ENCODE measurements around the gene CCDC178. TPM values are rescaled to one million over a fixed set of nuclear protein-coding genes. Genes with fewer than 3 reads are reported as not detected.
"Not testable (repeated sequence)": the region's sequence is repeated elsewhere in the genome, so short reads cannot be mapped to it uniquely, and the experiment has no call there.

CCDC178 gene, protein sequence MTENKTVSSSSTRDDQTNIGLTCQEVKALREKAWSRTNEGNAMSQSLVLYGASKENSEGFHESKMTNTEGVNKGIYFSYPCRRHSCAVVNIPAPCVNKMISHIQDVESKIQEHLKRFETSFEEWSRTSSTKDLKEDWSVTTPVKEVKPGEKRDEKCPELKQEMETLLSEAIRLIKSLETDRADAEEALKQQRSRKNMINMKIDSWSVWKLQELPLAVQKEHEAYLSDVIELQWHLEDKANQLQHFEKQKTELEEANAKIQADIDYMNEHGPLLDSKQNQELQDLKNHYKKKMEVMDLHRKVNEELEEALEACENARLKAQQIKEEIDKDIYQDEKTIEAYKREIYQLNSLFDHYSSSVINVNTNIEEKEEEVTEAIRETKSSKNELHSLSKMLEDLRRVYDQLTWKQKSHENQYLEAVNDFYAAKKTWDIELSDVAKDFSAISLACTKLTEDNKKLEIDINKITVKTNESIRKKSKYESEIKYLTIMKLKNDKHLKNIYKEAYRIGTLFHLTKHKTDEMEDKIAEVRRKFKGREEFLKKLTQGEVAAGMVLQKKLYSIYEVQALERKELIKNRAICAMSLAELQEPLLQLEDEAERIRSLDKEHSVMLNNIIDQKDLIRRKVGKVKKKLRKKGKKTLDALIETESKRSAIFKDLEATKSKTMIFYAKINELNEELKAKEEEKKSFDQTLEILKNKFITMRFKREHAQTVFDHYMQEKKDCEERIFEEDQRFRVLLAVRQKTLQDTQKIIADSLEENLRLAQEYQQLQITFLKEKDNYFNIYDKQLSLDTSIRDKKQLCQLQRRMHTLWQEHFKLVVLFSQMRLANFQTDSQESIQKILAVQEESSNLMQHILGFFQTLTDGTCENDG
- polyA plus RNA-seq = 10 to 100 TPM in 1 of 3 donors, 1 to 10 TPM in 1, under 1 TPM in 1; 0.48 to 12.9 (median 6.1) TPM

DNA sequence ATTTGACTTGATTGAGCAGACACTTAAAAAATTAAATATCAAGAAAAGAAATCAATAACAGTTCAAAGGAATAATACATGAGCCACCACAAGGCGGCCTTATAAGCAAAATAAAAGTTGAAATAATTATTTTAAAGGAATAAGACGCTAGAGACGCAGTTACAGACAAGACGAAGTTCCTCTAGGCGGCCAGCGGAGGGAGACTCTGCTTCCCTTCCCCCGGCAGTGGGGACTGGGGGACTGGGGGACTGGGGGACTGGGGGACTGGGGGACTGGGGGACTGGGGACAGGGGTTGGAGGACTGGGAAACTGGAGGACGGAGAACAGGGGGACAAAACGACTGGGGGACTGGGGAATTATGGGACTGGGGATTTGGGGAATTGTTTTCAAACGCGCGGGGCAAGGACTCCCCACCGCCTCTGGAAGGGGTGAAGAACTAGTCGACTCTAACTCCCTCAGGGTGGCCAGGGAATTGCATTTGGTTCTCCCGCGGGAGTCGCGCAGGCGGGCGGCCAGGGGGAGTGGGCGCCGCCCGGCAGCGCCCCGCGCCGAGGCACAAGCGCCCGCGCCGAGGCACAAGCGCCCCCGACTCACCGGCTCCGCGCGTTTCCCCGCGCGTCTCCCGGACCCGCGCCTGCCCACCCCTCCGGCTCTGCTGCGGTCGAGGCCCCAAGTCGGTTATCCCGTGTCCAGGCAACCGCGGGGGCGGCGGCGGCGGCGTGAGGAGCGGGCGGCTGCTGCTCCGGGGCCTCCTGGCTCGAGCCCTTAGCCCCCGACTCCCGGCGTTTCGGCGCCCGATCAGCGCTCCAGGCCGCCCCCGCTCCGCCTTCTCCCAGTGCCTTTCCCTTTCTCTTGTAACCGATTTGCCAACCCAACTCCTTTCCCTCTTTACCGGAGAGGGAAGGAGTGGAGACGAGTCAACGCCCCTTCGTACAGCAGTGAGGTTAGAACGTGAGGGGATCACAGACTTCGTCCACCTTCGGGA lies at the start of gene CCDC178:
Gene CCDC178 (minus strand): TSS at position 662 of the 984 bp plus-strand sequence. CDS start 28,633 bp downstream, outside the sequence.
- no peak within 1 kb of the TSS for H3K27ac ChIP-seq (ENCODE audit: low read depth, low read length)
- WGBS, 3 donors = 1 to 3% (median 2%) methylated on average over 74 to 77 of the region's 77 CpGs

DNA sequence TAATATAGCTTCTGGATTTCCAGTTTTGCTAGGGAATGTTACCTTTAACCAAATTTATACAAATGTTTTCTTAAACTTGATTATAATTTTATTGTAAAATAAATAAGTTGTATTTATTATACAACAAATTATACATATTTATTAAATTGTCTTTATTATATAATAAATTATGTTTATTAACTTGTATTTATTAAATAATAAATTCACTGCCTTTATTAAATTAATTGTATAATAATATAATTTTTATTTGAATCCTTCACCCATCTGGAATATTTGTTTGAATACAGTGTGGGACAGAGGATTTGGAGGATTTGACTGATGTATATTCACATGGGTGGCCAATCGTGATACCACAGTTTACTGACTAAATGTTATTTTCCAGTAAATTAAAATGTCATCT lies 43.4 kb upstream of the CCDC178 start:
- no peak overlapping the region for H3K27ac ChIP-seq (ENCODE audit: low read depth, low read length)
- 81 to 86% (median 86%) methylated on average over 1 of the region's 1 CpG for WGBS, 3 donors

DNA sequence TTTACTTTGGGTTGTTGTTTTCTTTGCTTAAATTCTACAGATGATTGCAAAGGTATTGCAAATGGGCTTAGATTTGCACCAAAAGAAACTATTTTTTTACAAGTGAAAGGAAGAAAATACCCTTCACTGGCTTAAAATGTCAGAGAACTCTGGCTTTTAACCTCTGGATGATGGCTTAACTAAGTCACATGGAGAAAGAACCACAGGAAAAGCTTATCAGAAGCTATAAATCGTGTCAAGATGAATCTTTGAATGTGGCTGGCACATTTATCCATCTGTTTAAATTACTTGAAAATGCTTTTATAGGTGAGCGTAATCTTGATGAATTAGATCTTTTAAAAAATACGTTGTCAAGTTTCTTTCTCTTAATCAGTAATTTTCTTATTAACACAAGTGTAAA lies 32.0 kb upstream of the CCDC178 start:
- no peak overlapping the region for H3K27ac ChIP-seq (ENCODE audit: low read depth, low read length)
- WGBS, 3 donors = 48 to 50% (median 50%) methylated on average over 3 of the region's 3 CpGs

DNA sequence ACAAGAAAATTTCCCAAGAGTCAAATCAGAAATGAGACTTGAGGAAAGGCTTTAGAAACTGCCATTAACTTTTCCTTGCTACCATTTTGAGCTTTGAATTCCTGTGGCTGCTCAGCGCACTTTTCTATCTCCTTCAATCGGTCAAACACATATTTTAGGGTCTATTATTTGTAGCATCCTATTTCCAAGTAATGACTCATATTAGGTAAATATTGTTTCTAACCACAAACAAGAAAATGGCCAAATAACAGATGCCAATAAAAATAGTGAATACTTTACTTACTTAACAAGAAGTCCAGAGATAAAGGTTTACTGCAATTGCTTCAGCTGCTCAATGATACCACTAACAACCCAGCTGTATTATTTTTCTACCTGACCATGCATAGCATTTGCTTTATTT lies 29.7 kb upstream of the CCDC178 start:
- WGBS, 3 donors = 79 to 93% (median 87%) methylated on average over 2 of the region's 2 CpGs
- H3K27ac ChIP-seq (ENCODE audit: low read depth, low read length) = no peak overlapping the region

DNA sequence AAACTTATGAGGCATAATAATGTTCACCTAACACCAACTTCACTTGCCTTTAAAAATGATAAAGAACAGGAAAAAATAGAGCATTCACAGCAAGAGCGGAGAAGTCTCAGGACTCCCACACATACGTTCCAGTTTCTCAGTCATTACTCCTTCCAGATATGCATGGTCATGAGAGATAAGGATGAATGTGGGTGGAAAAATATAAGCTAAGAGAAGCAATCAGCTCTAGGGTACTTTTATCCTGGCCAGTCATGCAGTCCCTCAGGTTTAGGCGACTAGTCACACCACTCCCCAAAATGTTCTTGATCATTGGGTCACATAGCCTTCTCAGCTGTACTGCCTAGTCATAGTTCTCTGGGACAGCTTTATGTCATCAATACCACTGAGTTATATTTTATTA lies 29.2 kb upstream of the CCDC178 start:
- no peak overlapping the region for H3K27ac ChIP-seq (ENCODE audit: low read depth, low read length)
- WGBS, 3 donors = 54 to 74% (median 70%) methylated on average over 3 of the region's 3 CpGs

DNA sequence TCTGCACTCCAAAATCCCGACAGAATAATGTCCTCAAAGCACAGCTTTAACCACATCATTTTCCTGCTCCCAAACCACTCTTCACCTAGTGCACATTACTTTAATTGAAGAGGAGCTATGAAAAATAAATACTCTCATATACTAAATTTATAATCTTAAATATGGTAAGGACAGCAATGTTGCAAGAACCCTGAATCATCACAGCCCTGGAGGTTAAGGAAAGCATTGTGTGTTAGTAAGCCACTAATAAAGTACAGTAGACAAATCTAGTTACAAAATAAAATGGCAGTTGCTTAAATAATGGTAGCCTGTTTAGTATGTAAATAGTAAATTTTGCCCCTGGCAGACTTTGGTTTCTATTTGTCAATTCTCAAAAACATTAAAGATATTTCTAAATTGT lies 27.0 kb upstream of the CCDC178 start:
- whole genome bisulfite sequencing, 3 donors = 63 to 90% (median 84%) methylated on average over 1 of the region's 1 CpG
- no peak overlapping the region for H3K27ac ChIP-seq (ENCODE audit: low read depth, low read length)

DNA sequence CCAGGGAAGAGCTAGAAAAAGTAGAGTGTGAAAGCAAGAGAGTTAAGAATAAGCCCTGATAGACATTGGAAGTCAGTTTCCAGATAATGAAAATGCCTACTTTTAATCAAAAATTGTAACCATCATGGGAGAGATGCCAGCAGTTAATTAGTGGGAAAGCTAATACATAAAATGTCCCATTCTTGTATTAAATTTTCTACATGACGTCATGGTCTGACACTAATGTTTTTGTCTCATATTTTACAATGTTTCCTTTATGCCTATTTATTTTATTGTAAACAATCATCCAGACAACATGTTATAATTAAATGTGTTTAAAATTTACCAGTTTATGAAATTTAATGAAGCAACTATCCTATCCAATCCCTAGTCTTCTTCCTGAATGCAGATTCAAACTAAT lies 26.3 kb upstream of the CCDC178 start:
- no peak overlapping the region for H3K27ac ChIP-seq (ENCODE audit: low read depth, low read length)
- WGBS, 3 donors = 81 to 94% (median 93%) methylated on average over 1 of the region's 1 CpG

DNA sequence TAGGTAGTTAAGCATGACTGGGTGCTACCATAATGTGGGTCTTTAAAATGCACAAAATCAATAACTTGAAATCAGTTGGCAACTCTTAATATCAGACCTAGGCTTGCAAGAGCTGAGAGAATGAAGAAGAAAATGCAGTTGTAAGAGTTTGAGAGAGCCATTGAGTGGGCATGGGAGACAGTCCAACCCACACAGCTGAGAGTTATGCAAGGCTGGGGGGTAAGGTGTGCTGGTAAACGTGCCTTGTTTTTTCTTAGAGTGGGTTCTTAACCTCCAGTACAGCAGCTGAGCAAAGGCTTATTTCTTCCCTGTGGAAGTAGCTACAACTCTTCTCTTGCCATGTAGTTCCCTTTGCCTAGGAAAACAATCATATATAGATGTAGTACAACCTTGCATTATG lies 20.2 kb upstream of the CCDC178 start:
- WGBS, 3 donors = 45 to 62% (median 53%) methylated on average over 1 of the region's 1 CpG
- no peak overlapping the region for H3K27ac ChIP-seq (ENCODE audit: low read depth, low read length)

DNA sequence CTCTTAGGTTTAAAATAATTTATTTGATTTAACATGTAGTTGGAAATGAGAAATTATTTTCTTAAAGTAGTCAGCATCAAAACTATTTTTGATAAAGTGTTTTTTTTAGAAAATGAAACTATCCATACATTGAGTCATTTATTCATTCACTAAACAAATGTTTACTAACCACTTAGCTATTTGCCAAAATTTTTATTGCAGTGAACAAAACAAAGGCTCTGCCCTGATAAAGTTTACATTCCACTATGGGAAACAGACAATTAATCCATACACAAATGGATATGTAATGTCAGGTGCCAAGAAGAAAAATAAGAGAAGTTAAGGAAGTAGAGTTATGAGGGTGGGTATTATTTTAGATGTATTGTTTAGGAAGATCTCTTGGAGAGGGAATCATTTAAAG lies 19.1 kb upstream of the CCDC178 start:
- no peak overlapping the region for H3K27ac ChIP-seq (ENCODE audit: low read depth, low read length)

DNA sequence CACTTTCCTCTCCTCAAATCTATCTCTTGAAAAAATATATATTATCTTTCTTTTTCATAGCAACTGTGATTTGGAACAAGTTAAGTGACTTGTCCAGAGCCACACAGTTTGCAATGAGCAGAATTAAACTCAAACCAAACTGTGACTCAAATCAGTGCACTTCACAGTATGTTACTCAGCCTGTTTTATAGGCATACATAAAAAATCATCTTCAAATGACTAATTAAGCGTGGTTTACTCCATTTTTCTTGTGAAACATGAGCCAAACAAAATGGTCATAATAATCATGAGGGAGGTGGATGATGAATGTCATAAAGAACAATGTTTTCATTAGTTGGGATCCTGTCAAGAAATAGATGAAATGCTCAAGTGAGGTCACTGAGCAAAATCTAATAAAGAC lies 6.1 kb upstream of the CCDC178 start:
- H3K27ac ChIP-seq (ENCODE audit: low read depth, low read length) = no peak overlapping the region
- 37 to 70% (median 43%) methylated on average over 1 of the region's 1 CpG for WGBS, 3 donors

DNA sequence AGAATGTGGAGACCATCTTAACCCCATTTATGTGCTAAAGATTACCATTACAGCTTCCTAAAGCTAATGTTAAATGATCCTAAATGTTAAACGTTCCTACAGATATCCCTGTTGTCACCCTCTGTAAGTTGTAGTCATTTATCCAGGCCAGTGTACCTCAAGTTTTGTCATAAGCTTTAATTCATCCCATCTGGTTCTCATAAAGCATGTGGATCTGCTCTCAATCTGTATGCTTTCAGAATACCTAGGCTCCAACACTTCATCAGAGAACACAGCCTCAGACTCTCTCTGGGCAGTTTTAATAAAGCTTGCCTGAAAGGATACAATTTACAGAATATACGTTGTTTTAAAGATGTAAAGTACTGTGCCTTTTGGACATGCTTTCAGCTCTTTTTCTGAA lies 4.2 kb upstream of the CCDC178 start:
- 49 to 66% (median 58%) methylated on average over 2 of the region's 2 CpGs for WGBS, 3 donors
- no peak overlapping the region for H3K27ac ChIP-seq (ENCODE audit: low read depth, low read length)

DNA sequence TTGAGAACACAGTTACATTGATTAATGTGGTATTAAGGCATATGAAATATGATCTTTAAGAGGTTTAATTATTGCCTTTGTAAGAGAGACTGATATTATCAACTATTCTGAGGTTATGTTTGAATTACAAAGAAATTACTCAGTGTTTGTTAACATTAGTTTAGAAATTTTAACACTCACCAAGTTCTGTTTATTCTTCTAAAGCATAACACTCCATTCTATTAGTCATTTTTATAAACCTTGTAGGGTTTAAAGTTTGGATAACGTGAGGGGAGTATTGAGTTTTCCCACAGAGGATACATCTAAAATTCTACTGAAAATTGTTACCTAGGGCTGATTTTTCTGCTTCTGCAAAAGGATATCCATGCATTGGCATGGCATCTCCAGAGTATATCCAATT lies 7.7 kb downstream of the CCDC178 start:
- 70 to 81% (median 71%) methylated on average over 1 of the region's 1 CpG for WGBS, 3 donors
- no peak overlapping the region for H3K27ac ChIP-seq (ENCODE audit: low read depth, low read length)

DNA sequence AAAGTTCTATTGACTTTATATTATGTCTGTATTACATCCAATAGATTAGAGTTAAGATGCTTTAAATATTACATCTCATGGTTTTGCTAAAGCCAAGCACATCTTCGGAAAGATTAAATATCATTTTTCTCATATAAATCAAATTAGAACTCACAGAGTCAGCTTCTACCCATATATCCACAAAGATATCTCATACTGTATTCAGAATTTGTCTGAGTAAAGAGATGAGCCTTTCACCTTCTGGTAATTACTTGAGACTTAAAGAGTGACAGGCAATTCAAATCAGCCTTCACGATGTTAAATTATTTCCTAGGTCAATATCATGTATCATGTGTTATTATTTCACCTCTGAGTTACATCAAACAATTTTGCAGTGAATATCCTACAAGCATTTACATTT lies 13.0 kb downstream of the CCDC178 start:
- H3K27ac ChIP-seq (ENCODE audit: low read depth, low read length) = no peak overlapping the region
- WGBS, 3 donors = 80 to 83% (median 81%) methylated on average over 2 of the region's 2 CpGs

DNA sequence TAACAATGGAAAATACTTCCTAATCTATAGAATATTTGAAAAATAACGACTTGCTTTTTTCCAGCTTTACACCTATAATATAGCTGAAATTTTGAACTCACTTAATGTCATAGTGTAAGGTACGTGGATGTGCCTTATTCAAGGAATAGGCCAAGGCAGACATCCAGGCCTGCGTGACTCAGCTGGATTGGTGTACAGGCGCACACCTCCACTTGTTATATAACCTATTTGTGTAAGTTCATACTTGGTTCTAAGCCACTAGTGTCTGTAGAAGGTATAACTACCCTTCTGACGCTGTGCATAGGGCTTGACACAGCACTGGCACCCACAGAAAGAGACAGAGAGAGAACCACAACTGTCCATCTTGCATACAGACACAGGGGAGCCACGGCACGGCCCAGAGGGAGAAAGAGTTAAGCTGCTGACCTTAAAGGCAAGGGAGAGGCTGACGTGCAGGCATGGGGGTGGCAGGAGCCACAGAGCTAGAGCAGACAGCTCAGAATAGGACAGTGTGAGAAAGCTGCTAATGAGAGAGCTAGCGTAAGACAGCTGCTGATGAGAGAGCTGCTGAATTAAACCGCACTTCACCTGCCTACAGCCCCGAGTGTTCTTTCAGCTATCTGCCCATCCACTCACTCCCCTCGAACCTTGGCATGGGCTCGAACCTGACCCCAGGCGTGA lies 16.1 kb downstream of the CCDC178 start:
- no peak overlapping the region for H3K27ac ChIP-seq (ENCODE audit: low read depth, low read length)
- WGBS, 3 donors = 76 to 78% (median 77%) methylated on average over 14 of the region's 14 CpGs

DNA sequence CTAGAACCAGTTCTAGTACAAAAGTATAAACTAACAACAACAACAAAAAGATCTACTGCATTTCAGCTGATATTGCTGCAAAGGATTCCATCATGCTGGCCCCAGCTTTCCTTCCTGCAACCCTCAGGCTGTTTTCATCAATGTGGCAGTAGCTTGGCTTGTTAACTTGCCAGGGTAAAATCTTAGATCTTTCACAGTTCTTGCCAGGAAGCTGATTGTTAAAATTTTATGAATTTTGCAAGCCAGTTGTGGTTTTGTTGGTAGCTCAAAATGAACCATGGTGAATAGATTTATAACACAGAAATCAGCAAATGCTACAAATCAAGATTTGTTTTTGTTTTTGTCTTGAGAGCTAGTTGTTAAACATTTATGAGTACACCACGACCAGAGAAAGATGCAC lies 19.3 kb downstream of the CCDC178 start:
- H3K27ac ChIP-seq (ENCODE audit: low read depth, low read length) = no peak overlapping the region
- WGBS, 3 donors = 38 to 47% (median 43%) methylated on average over 1 of the region's 1 CpG

DNA sequence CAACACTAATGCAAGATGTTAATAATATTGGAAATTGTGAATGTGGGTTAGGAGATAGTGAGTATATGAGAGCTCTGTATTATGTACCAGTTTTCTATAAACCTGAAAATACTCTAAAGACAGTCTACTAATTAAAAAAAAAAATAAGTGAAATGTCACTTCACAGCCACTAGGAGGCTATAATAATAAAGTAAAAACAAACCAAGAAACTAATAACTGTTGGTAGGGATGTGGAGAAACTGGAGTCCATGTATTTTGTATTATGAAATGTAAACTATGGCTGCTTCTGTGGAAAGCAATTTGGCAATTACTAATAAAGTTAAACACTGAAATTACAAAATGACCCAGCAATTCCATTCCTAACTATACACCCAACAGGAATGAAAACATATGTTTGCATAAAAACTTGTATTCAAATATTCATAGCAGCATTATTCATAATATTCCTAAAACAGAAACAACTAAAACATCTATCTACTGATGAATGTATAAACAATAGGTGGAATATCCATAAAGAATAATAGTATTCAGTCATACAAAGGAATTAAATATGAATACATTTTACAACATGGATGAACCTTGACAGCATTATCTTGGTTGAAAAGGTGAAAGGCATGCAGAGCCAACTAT lies 36.2 kb downstream of the CCDC178 start:
- H3K27ac ChIP-seq (ENCODE audit: low read depth, low read length) = no peak overlapping the region

DNA sequence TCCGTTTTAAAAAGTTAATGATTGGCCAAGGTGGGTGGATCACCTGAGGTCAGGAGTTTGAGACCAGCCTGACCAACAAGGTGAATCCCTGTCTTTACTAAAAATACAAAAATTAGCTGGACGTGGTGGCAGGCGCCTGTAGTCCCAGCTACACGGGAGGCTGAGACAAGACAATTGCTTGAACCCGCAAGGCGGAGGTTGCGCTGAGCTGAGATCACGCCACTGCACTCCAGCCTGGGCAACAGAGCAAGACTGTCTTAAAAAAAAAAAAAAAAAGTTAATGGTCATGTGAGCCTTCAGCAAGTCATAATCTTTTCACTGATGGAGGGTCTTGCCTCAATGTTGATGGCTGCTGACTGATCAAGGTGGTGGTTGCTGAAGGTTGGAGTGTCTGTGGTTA lies 41.6 kb downstream of the CCDC178 start:
- WGBS, 3 donors = 88 to 91% (median 90%) methylated on average over 8 of the region's 8 CpGs

DNA sequence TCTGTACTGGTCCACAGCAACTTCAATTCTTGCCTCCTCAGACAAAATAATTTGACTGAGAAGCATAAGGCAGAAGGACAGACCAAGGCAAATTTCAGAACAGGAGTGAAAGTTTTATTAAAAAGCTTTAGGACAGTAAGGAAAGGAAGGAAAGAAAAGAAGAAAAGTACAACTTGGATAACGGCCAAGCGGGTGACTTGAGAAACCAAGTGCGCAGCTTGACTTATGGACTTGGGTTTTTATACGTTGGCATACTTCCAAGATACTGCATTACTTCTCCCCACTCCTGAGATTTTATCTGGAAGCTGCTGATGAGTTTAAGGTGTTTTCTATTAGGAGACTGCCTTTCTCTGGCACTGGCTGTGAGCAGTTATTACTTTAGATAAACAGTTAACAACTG lies 64.7 kb downstream of the CCDC178 start:
- 23 to 70% (median 29%) methylated on average over 4 of the region's 4 CpGs for WGBS, 3 donors
- no peak overlapping the region for H3K27ac ChIP-seq (ENCODE audit: low read depth, low read length)

More for the DNA sequence above, 41.6 kb downstream of the CCDC178 start:
- H3K27ac ChIP-seq (ENCODE audit: low read depth, low read length) = not testable (repeated sequence)
